ENCODE measurements around the gene IL17B. TPM values are rescaled to one million over a fixed set of nuclear protein-coding genes. Genes with fewer than 3 reads are reported as not detected.

Gene IL17B
- total RNA-seq, 1 experiment from 2014 or later = not detected

GRCh38 chr5:149345892-149346222 lies 33.2 kb downstream of the IL17B start:
- Mint-ChIP-seq H3K27ac (peak overlapping the region; percentile 87 to 96 (median 93); a peak in 6 of 7 replicates), H3K4me1 (peaks cover 9 to 17% of the 10 kb centered on the region in 2 experiments), H3K9me3 (no peaks in the 10 kb centered on the region), H3K4me3 (peak overlapping the region; percentile 91 to 96), H3K27me3 (ENCODE audit: low read depth) (peaks cover 11% of the 10 kb centered on the region), H3K36me3 (ENCODE audit: insufficient read depth in 1 of 3, low read depth in 3 of 3) (peaks cover 24 to 40% (median 40%) of the 10 kb centered on the region in 3 experiments; a peak in 6 of 7 replicates)
- no CpG with 5 or more reads among the region's 11 CpGs for WGBS (ENCODE audit: extremely low coverage, insufficient read length, low lambda C conversion rate)
- Histone ChIP-seq H3K27ac (ENCODE audit: insufficient read length, low read depth, low read length) (no peak overlapping the region), H3K9ac (ENCODE audit: extremely low read depth, insufficient read length, low read length) (peak overlapping the region; percentile 64), H3K23me2 (ENCODE audit: insufficient read length, low read depth, low read length, poor library complexity, severe bottlenecking) (peaks cover 13% of the 10 kb centered on the region), H2BK120ac (ENCODE audit: low read depth, low read length, poor library complexity, severe bottlenecking) (no peak overlapping the region), H2BK12ac (ENCODE audit: insufficient read length, low read depth, low read length) (no peak overlapping the region), H3K79me1 (ENCODE audit: insufficient read depth, low read depth, low read length, poor library complexity, severe bottlenecking) (peaks cover 4% of the 10 kb centered on the region), H3K27me3 (ENCODE audit: insufficient read depth, low read length) (no peaks in the 10 kb centered on the region), H3K9me3 (ENCODE audit: control insufficient read depth, low read depth, low read length) (no peaks in the 10 kb centered on the region), H3K4me1 (ENCODE audit: insufficient read depth, low read length) (no peaks in the 10 kb centered on the region), H3K18ac (ENCODE audit: insufficient read length, low read depth, low read length) (peak overlapping the region; percentile 91), H2AFZ (ENCODE audit: low read length) (no peak overlapping the region), H3K4me2 (ENCODE audit: insufficient read depth, insufficient read length, low read length) (peak overlapping the region; percentile 67), H4K91ac (ENCODE audit: insufficient read length, low read depth, low read length) (no peak overlapping the region), H3K79me2 (ENCODE audit: insufficient read depth, low read length) (peaks cover 7% of the 10 kb centered on the region; the same call in 1 of the 2 replicates), H3T11ph (ENCODE audit: low read length) (no peak overlapping the region), H4K8ac (replicated peaks; ENCODE audit: insufficient read length, low read depth, low read length) (no peak overlapping the region), H4K5ac (ENCODE audit: insufficient read length, low read depth, low read length) (no peak overlapping the region), H2BK15ac (ENCODE audit: low read depth, low read length) (no peak overlapping the region), H2BK5ac (ENCODE audit: insufficient read length, low read length) (no peak overlapping the region), H3K4ac (ENCODE audit: low read depth, low read length) (no peak overlapping the region), H2AK5ac (ENCODE audit: insufficient read length, low read length) (no peak overlapping the region), H2BK20ac (ENCODE audit: low read depth, low read length, poor library complexity, severe bottlenecking) (no peak overlapping the region), H3K14ac (ENCODE audit: insufficient read depth, low read length) (peak overlapping the region; percentile 87), H4K20me1 (ENCODE audit: control insufficient read depth, insufficient read depth, insufficient read length) (no peaks in the 10 kb centered on the region), H3K23ac (ENCODE audit: insufficient read length, low read depth, low read length) (no peak overlapping the region), H3K56ac (ENCODE audit: insufficient read length, low read depth, low read length) (no peak overlapping the region)
- DNase-seq = no peak
- no peak for TF ChIP-seq CTCF (conservative IDR thresholded peaks at IDR 0.05)

Measured in H9 (cell line).